Activated CD4-positive, alpha-beta memory T cell treated with anti-CD3 and anti-CD28 coated beads for 36 hours (primary cell): ENCODE results near the gene BNIP3. TPM values are rescaled to one million over a fixed set of nuclear protein-coding genes. Genes with fewer than 3 reads are reported as not detected.
"Not testable (repeated sequence)": the region's sequence is repeated elsewhere in the genome, so short reads cannot be mapped to it uniquely, and the experiment has no call there.

ENCODE experiments used
- CTCF ChIA-PET: fragments of 350-600 bp; sonication (Branson Sonifier 250); formaldehyde crosslinking; loops from one replicate; lab custom pipeline; 2021; ENCODE audit warnings: antibody characterized with exemption, inconsistent platforms; lab: Charles Lee
- POLR2A ChIA-PET: fragments of 350-600 bp; sonication (Branson Sonifier 250); formaldehyde crosslinking; loops from one replicate; lab custom pipeline; 2021; ENCODE audit warnings: antibody characterized with exemption; lab: Charles Lee
- DNase-seq: peaks from one replicate; pipeline ENCODE4 v3.0.0-alpha.2; 2020
- H3K27ac Mint-ChIP-seq: one replicate; pipeline ENCODE4 v1.8.0; 2021; ENCODE audit warnings: mixed read lengths
- H3K27me3 Mint-ChIP-seq: one replicate; pipeline ENCODE4 v1.8.0; 2021; ENCODE audit warnings: mixed read lengths
- H3K36me3 Mint-ChIP-seq: one replicate; pipeline ENCODE4 v1.8.0; 2021; ENCODE audit warnings: mixed read lengths
- H3K4me1 Mint-ChIP-seq: one replicate; pipeline ENCODE4 v1.8.0; 2021; ENCODE audit warnings: low read depth, mixed read lengths
- H3K4me3 Mint-ChIP-seq: one replicate; pipeline ENCODE4 v1.8.0; 2021; ENCODE audit warnings: mild to moderate bottlenecking, mixed read lengths
- H3K9me3 Mint-ChIP-seq: one replicate; pipeline ENCODE4 v1.8.0; 2021; ENCODE audit warnings: mixed read lengths
- intact Hi-C: fragments of 100-400 bp; cut with micrococcal nuclease; formaldehyde crosslinking; loops from one replicate; pipeline ENCODE4 v1.15.1; 2023
- total RNA-seq, 2 experiments: library from RNA; stranded (reverse); gene quantifications; one replicate each; pipeline ENCODE4 v1.2.3, GENCODE V29; 2021

Gene BNIP3
- total RNA-seq, 2 experiments from 2014 or later, result 84.9 to 86.9 TPM

DNA sequence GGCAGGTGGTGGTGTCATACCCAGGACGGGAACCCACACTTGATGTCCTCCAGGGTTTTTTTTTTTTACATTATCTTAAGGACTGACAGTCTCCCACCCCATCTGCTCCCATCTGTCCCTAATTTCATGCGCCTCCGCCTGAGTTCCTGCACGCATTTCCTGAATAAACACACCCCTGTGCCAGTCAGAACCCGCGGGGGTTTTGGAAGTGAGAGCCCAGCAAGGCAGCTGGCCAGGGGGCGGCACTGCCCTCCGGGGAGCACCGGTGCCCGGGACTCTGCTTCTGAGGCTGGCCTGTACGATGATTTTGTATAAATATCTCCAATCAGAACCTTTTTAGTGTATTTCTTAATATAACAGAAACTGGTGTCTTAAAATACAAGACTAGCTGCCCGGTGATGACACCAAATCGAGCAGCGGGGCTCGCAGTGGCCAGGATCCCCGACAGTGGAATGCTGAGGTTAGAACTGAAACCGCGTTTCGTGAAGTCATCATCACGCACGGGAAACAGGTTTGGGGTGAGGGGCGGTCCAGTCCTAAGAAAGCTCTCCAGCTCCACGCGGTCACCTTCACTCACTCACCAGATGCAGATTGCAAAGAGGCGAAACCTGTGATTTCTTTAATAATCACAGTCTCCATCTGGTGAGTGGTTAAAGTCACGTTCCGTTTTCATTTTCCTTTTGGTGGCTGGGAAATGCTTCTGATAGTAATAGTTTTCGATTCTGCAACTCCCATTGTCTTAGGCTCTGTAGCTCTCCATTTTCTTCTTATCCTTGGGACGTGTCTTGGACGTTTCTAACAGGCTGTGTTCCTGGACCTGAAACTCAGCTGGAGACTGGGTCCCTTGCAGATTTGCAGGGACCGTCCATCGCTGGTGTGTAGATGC lies 19.7 kb downstream of the BNIP3 start:
- no peaks in the 10 kb centered on the region for H3K27me3 Mint-ChIP-seq
- intact Hi-C loops, result no loop called here
- CTCF ChIA-PET, result no interaction called here
- no peaks in the 10 kb centered on the region for H3K9me3 Mint-ChIP-seq
- H3K27ac Mint-ChIP-seq, result no peak overlapping the region
- no peak overlapping the region for H3K4me3 Mint-ChIP-seq
- peaks cover 18% of the 10 kb centered on the region for H3K4me1 Mint-ChIP-seq
- no peak for DNase-seq
- POLR2A ChIA-PET, result interaction anchor here (0.8 to 1.3 kb wide), 2 partner anchors 13 to 19 kb away, joined by 3 read pairs; no protein-coding TSS in a partner anchor
- H3K36me3 Mint-ChIP-seq, result peaks cover 15% of the 10 kb centered on the region

DNA sequence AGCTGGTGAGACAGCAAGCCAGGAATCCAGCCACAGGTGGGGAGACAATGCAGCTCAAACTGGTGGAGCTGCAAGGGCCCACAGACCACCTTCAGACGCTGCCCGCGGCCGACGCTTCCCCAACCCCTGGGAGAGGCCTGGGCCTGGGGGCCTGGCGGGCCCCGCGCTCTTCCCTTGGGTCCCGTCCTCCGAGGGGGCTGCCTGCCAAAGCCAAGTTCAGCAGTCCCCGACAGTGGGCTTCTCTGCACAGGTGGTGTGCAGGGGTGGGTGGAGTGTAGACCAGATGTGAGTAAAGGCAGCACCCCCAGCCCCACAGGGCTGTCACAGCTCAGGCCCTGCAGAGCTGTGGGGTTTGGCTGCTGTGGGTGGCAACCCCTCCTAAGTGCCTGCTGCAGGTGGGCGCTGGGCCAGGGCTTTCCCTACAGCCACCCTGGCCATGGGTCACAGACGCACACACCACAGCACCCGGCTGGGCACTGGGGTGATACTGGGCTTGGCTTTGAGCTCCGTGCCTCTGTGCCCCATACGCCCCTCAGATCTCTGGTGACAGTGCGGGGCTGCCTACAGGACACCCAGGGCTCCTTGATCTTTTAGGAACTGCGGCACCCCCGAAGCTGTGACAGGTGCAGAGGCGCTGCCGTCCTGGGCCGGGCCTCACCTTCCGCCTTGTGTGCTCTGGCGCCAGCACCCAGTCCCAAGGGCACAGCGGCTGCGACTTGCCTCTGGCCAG lies 20.5 kb downstream of the BNIP3 start:
- POLR2A ChIA-PET, result interaction anchor here (0.8 to 1.3 kb wide), 2 partner anchors 14 to 20 kb away, joined by 3 read pairs; no protein-coding TSS in a partner anchor
- intact Hi-C loops, result no loop called here
- Mint-ChIP-seq H3K27me3 (no peaks in the 10 kb centered on the region), H3K4me3 (no peak overlapping the region), H3K9me3 (no peaks in the 10 kb centered on the region), H3K4me1 (peaks cover 18% of the 10 kb centered on the region), H3K36me3 (peaks cover 20% of the 10 kb centered on the region), H3K27ac (no peak overlapping the region)
- no peak for DNase-seq
- CTCF ChIA-PET, result no interaction called here

DNA sequence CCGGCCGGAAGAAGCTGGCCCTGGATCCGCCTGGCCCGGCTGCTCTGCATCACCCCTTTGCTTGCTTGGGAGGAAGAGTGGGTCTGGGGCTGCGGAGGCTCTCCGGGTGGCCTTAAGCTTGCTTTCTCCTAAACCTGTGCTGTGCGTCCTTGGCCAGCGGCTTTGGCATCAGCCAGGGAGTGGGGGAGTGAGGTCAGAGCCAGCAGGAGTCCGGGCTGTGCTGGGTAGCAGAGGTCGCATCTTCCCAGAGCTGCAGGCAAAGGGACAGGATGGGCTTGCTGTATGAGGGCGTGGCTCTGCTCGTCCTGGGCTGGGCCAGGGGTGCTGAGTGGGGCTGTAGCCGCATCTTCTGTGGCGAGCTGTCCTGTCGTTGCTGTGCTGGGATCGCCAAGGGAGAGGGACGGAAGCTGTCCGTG lies 21.1 kb downstream of the BNIP3 start:
- Mint-ChIP-seq H3K27ac (peak overlapping the region; percentile 23), H3K36me3 (peaks cover 25% of the 10 kb centered on the region), H3K4me3 (no peak overlapping the region), H3K4me1 (peaks cover 17% of the 10 kb centered on the region), H3K27me3 (no peaks in the 10 kb centered on the region), H3K9me3 (no peaks in the 10 kb centered on the region)
- intact Hi-C loops, result no loop called here
- ChIA-PET POLR2A (no interaction called here), CTCF (no interaction called here)
- no peak for DNase-seq

DNA sequence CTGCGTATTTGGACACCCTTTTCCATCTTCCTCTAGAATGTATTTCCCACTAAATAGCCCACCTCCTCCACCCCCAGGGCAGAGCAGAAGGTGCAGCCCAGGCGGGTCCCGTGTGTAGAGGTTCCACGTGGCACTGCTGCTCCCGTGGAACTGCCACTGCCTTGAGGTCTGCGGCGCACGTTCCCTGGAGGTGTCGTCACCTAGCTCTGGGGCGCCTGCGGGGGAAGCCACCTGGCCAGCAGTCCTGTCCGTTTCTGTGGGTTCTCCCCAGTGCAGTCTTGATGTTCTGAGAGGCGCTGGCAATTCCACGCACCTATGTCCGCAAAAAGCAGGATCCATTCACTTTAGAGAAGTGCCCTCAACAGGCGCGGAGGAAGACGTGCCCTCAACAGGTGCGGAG lies 21.9 kb downstream of the BNIP3 start:
- no peak overlapping the region for H3K4me3 Mint-ChIP-seq
- ChIA-PET CTCF (no interaction called here), POLR2A (no interaction called here)
- H3K36me3 Mint-ChIP-seq, result peaks cover 29% of the 10 kb centered on the region
- H3K4me1 Mint-ChIP-seq, result peaks cover 12% of the 10 kb centered on the region
- intact Hi-C loops, result no loop called here
- no peak for DNase-seq
- no peaks in the 10 kb centered on the region for H3K27me3 Mint-ChIP-seq
- no peak overlapping the region for H3K27ac Mint-ChIP-seq
- no peaks in the 10 kb centered on the region for H3K9me3 Mint-ChIP-seq

DNA sequence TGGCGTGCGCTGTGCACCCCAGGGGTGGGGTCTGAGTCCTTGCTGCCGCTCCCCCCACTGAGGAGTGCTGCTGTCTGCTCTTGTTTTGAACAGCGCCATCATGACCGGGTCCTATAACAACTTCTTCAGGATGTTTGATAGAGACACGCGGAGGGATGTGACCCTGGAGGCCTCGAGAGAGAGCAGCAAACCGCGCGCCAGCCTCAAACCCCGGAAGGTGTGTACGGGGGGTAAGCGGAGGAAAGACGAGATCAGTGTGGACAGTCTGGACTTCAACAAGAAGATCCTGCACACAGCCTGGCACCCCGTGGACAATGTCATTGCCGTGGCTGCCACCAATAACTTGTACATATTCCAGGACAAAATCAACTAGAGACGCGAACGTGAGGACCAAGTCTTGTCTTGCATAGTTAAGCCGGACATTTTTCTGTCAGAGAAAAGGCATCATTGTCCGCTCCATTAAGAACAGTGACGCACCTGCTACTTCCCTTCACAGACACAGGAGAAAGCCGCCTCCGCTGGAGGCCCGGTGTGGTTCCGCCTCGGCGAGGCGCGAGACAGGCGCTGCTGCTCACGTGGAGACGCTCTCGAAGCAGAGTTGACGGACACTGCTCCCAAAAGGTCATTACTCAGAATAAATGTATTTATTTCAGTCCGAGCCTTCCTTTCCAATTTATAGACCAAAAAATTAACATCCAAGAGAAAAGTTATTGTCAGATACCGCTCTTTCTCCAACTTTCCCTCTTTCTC lies 26.0 kb downstream of the BNIP3 start:
- Mint-ChIP-seq H3K27ac (peak overlapping the region; percentile 33), H3K4me3 (no peak overlapping the region), H3K4me1 (no peaks in the 10 kb centered on the region), H3K27me3 (no peaks in the 10 kb centered on the region), H3K36me3 (peaks cover 33% of the 10 kb centered on the region), H3K9me3 (no peaks in the 10 kb centered on the region)
- intact Hi-C loops, result no loop called here
- no peak for DNase-seq
- POLR2A ChIA-PET, result no interaction called here
- CTCF ChIA-PET, result no interaction called here

DNA sequence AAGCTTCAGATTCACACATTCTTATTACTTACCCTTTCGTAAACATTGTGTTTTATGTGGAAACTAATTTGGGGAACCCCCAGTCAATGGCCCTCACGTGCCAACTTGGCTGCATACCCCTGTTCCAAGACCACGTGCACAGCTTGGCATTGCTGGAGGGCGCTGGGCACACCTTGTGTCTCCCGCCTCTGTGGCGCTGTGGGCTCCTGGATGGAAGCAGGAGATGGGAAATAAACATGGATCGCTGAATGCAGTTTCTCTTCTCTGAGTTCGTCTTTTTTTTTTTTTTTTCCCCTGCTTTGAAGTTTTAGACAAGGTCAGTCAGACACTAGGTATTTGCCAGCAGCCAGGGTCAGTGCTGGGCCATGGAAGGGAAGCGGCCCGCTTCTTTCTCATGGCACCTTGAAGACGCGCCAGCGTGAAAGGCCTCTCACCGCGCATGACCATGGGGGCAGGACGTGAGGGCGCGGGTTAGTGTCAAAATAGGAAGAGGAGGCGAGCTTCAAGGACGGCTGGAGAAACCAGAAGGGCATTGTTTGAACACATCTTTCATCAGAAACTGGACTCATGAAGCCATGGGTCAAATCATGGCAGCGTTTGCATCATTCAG lies 27.3 kb downstream of the BNIP3 start:
- POLR2A ChIA-PET, result no interaction called here

DNA sequence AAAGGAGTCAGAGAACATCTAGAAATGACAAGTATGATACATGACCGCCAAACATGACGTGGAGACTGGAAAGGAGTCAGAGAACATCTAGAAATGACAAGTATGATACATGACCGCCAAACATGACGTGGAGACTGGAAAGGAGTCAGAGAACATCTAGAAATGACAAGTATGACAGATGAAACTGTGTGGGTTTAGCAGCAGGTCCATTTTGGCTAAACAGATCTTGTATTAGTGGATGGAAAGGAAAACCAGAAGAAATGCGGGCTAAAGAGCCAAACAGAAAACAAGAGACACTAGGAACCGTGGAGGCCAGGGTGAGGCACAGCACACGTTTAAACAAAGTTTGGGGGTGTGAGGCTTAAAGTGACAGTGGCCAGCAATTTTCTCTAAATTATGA lies 31.8 kb downstream of the BNIP3 start:
- DNase-seq, H3K27me3 Mint-ChIP-seq, H3K9me3 Mint-ChIP-seq, H3K4me1 Mint-ChIP-seq, POLR2A ChIA-PET, H3K27ac Mint-ChIP-seq, intact Hi-C loops, CTCF ChIA-PET, H3K4me3 Mint-ChIP-seq: not testable (repeated sequence)
- H3K36me3 Mint-ChIP-seq, result peaks cover 32% of the 10 kb centered on the region

More for the DNA sequence above, 27.3 kb downstream of the BNIP3 start:
- CTCF ChIA-PET, result no interaction called here
- Mint-ChIP-seq H3K4me1 (no peaks in the 10 kb centered on the region), H3K36me3 (peaks cover 33% of the 10 kb centered on the region), H3K27me3 (no peaks in the 10 kb centered on the region), H3K9me3 (no peaks in the 10 kb centered on the region), H3K4me3 (no peak overlapping the region), H3K27ac (no peak overlapping the region)
- no peak for DNase-seq
- intact Hi-C loops, result no loop called here

DNA sequence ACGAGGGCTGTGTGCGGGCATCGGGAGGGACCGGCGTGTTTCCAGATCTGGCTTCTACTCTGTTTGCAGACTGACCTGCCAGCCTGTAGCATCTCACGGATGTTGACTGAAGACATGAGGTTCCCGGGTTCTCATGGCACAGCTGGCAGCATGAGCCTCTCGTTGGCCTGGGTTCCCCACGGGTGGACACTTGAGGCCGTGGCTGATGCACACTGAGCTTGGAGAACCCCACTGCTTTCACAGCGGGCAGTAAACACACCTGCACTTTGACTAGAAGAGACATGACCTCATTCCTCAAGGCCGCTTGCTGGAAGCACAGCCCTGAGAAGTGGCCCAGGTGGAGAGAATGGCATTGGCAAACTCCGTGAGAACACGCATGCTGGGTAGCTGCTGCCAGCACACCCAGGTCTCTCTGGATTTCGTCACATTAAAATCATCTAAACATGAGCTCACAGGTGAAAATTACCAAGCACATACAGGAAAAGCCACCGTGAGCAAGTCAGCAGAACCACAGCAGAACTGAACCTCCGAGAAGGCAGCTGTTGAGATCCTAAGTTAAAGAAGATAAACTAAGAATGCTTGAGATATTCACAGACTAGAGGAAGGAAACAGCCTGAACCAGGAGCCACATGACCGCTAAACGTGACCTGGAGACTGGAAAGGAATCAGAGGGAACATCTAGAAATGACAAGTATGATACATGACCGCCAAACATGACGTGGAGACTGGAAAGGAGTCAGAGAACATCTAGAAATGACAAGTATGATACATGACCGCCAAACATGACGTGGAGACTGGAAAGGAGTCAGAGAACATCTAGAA lies 32.5 kb downstream of the BNIP3 start:
- intact Hi-C loops, result no loop called here
- no peaks in the 10 kb centered on the region for H3K4me1 Mint-ChIP-seq
- H3K27me3 Mint-ChIP-seq, result no peaks in the 10 kb centered on the region
- CTCF ChIA-PET, result interaction anchor here (1.1 to 1.6 kb wide), 2 partner anchors 52 to 63 kb away, joined by 3 to 5 read pairs; no protein-coding TSS in a partner anchor
- H3K9me3 Mint-ChIP-seq, result no peaks in the 10 kb centered on the region
- H3K27ac Mint-ChIP-seq, result no peak overlapping the region
- H3K4me3 Mint-ChIP-seq, result no peak overlapping the region
- peaks cover 33% of the 10 kb centered on the region for H3K36me3 Mint-ChIP-seq
- POLR2A ChIA-PET, result no interaction called here
- no peak for DNase-seq

DNA sequence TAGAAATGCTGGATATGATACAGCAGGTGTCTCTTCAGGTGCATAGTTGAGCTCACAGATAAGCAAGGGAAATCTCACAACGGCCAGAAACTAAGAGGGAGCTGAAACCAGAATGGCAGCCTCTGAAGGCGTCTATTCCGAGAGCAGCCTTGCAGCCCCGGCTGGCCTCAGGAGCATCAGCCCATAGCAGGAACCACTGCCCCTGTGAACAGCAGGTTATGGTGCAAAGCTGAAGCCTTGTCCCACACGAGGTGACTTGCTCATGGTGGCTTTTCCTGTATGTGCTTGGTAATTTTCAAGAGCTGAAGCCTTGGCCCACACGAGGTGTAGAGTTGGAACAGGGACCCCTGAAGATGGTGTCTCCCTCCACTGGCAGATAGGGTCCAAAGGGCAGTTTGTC lies 33.2 kb downstream of the BNIP3 start:
- intact Hi-C loops, result no loop called here
- Mint-ChIP-seq H3K36me3 (peaks cover 40% of the 10 kb centered on the region), H3K4me3 (no peak overlapping the region), H3K4me1 (no peaks in the 10 kb centered on the region), H3K27me3 (no peaks in the 10 kb centered on the region), H3K9me3 (no peaks in the 10 kb centered on the region), H3K27ac (no peak overlapping the region)
- ChIA-PET CTCF (interaction anchor here (0.6 to 1.6 kb wide), 4 partner anchors 8 to 62 kb away, joined by 3 to 5 read pairs (median 4); no protein-coding TSS in a partner anchor), POLR2A (no interaction called here)
- DNase-seq, result no peak

DNA sequence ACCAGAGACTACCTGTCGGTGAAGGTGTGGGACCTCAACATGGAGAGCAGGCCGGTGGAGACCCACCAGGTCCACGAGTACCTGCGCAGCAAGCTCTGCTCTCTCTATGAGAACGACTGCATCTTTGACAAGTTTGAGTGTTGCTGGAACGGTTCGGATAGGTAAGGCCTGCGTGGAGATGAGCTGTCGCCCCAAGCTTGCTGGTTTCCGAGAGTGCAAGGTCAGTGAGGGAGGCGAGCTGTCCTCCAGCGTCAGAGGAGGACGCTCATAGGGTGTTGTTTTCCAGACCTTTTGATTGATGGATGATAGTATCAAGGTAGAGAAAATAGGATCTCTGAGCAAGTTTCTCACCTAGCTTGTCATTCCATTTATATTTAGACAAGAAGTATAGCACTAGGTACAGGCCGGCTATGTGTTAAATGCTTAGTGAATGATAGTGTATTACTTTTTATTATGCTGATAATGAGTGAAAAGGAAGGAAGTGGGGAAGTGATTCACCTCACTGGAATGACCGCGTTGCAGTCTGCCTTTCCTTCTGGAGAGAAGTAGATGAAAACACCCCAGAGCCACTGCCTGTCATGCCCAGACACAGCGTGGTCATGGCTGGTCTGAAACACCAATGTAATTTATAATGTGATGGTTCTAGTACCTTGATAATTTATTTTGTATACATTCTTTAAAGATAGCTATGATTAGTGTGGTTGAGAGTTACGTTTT lies 33.9 kb downstream of the BNIP3 start:
- H3K9me3 Mint-ChIP-seq, result no peaks in the 10 kb centered on the region
- no peak overlapping the region for H3K27ac Mint-ChIP-seq
- DNase-seq, result no peak
- ChIA-PET CTCF (interaction anchor here (0.6 to 1.6 kb wide), 6 partner anchors 9 to 61 kb away, joined by 3 to 5 read pairs (median 3); no protein-coding TSS in a partner anchor), POLR2A (interaction anchor here (0.5 kb wide), 1 partner anchor 17 kb away, joined by 4 read pairs; no protein-coding TSS in a partner anchor)
- intact Hi-C loops, result no loop called here
- H3K27me3 Mint-ChIP-seq, result no peaks in the 10 kb centered on the region
- no peaks in the 10 kb centered on the region for H3K4me1 Mint-ChIP-seq
- H3K36me3 Mint-ChIP-seq, result peaks cover 40% of the 10 kb centered on the region
- no peak overlapping the region for H3K4me3 Mint-ChIP-seq
